Smooth muscle cell (in vitro differentiated cells): ENCODE measurements around the gene C19orf25. TPM values are rescaled to one million over a fixed set of nuclear protein-coding genes. Genes with fewer than 3 reads are reported as not detected.

ENCODE experiments used
- DNase-seq: peaks from one replicate; lab custom pipeline; 2025; ENCODE audit not compliant: unreplicated experiment; lab: John Stamatoyannopoulos, UW
- H2AFZ ChIP-seq: fragments of 200-600 bp; sonication (generic); 2 replicates; pipeline ENCODE4 v1.6.0; 2016; ENCODE audit warnings: antibody characterized with exemption, low read depth, mild to moderate bottlenecking
- H3F3A ChIP-seq: fragments of 200-600 bp; sonication (generic); 2 replicates; pipeline ENCODE4 v1.6.0; 2017; ENCODE audit warnings: antibody characterized with exemption, low read depth
- H3K27ac ChIP-seq: fragments of 200-600 bp; sonication (generic); 2 replicates; pipeline ENCODE4 v1.5.1; 2016; ENCODE audit warnings: low read depth, mild to moderate bottlenecking
- H3K27me3 ChIP-seq: fragments of 200-600 bp; sonication (generic); 2 replicates; pipeline ENCODE4 v1.6.1; 2016; ENCODE audit warnings: low read depth, mild to moderate bottlenecking
- H3K36me3 ChIP-seq: fragments of 200-600 bp; sonication (generic); 2 replicates; pipeline ENCODE4 v1.5.1; 2016; ENCODE audit warnings: low read depth
- H3K4me1 ChIP-seq: fragments of 200-600 bp; sonication (generic); 2 replicates; pipeline ENCODE4 v1.5.1; 2016; ENCODE audit warnings: low read depth
- H3K4me2 ChIP-seq: fragments of 200-600 bp; sonication (generic); 2 replicates; pipeline ENCODE4 v1.6.0; 2016; ENCODE audit warnings: mild to moderate bottlenecking
- H3K4me3 ChIP-seq: fragments of 200-600 bp; sonication (generic); 2 replicates; pipeline ENCODE4 v1.5.1; 2016; ENCODE audit warnings: mild to moderate bottlenecking
- H3K79me2 ChIP-seq: fragments of 200-600 bp; sonication (generic); 2 replicates; pipeline ENCODE4 v1.6.0; 2016; ENCODE audit warnings: low read depth, mild to moderate bottlenecking
- H3K9ac ChIP-seq: fragments of 200-600 bp; sonication (generic); 2 replicates; pipeline ENCODE4 v1.6.0; 2016; ENCODE audit warnings: low read depth
- H3K9me3 ChIP-seq: fragments of 200-600 bp; sonication (generic); replicated peaks from 2 replicates; pipeline ENCODE4 v1.5.1; 2016; ENCODE audit warnings: low read depth
- H4K20me1 ChIP-seq: fragments of 200-600 bp; sonication (generic); 2 replicates; pipeline ENCODE4 v1.6.0; 2016; ENCODE audit warnings: low read depth
- CTCF ChIP-seq: fragments of 200-600 bp; sonication (generic); IDR thresholded peaks from 2 replicates; pipeline ENCODE4 v1.5.1; 2017; ENCODE audit warnings: borderline replicate concordance, mild to moderate bottlenecking, antibody characterized with exemption; ENCODE audit not compliant: insufficient read depth, poor library complexity, severe bottlenecking
- whole genome bisulfite sequencing: methylation state at CpG from one replicate; pipeline ENCODE4 v1.1.7; 2016; ENCODE audit warnings: low lambda C conversion rate; 5-methylcytosine and 5-hydroxymethylcytosine counted together
- polyA plus RNA-seq: library from polyadenylated mRNA; unstranded; fragments of >200 nt; fragmentation: Nextera tagmentation; extraction: Ambion mirVana; gene quantifications from 2 replicates; pipeline ENCODE4 v1.2.1, GENCODE V29; 2016
- total RNA-seq: library from RNA; depleted of rRNA; stranded (reverse); fragments of >200 nt; gene quantifications from 2 replicates; pipeline ENCODE4 v1.2.3, GENCODE V29; 2014

C19orf25 gene
- total and polyA plus RNA-seq, 2 experiments from 2014 or later = 15.2 to 27.9 TPM

- Histone ChIP-seq H3K9ac (no peak overlapping the region), H3F3A (no peaks in the 10 kb centered on the region), H4K20me1 (peaks cover 80% of the 10 kb centered on the region), H3K27me3 (peaks cover 27% of the 10 kb centered on the region), H3K4me2 (no peak overlapping the region), H3K36me3 (no peaks in the 10 kb centered on the region), H2AFZ (no peak overlapping the region), H3K4me1 (peaks cover 6% of the 10 kb centered on the region), H3K4me3 (no peak overlapping the region), H3K9me3 (no peaks in the 10 kb centered on the region), H3K79me2 (no peaks in the 10 kb centered on the region), H3K27ac (no peak overlapping the region)
- no peak for TF ChIP-seq CTCF
- no peak for DNase-seq
- whole genome bisulfite sequencing = 93% methylated on average over 23 of the region's 24 CpGs
Observed at GRCh38 chr19:1461862-1462261, 17.2 kb downstream of the C19orf25 start.

GRCh38 chr19:1460033-1460995, 18.7 kb downstream of the C19orf25 start:
- Histone ChIP-seq H3K9me3 (no peaks in the 10 kb centered on the region), H3K4me1 (no peaks in the 10 kb centered on the region), H3K4me3 (no peak overlapping the region), H3K4me2 (no peak overlapping the region), H3K79me2 (no peaks in the 10 kb centered on the region), H3K36me3 (no peaks in the 10 kb centered on the region), H4K20me1 (peaks cover 64% of the 10 kb centered on the region), H3K27ac (no peak overlapping the region), H3K9ac (no peak overlapping the region), H3F3A (no peaks in the 10 kb centered on the region), H3K27me3 (peaks cover 20% of the 10 kb centered on the region), H2AFZ (no peak overlapping the region)
- no peak for DNase-seq
- WGBS = 94% methylated on average over 35 of the region's 36 CpGs
- TF ChIP-seq CTCF = no peak

- Histone ChIP-seq H2AFZ (no peak overlapping the region), H3K36me3 (no peaks in the 10 kb centered on the region), H3K79me2 (no peaks in the 10 kb centered on the region), H3F3A (no peaks in the 10 kb centered on the region), H3K9me3 (no peaks in the 10 kb centered on the region), H3K27me3 (peaks cover 22% of the 10 kb centered on the region), H3K27ac (no peak overlapping the region), H3K4me3 (no peak overlapping the region), H3K4me1 (no peaks in the 10 kb centered on the region), H4K20me1 (peaks cover 56% of the 10 kb centered on the region), H3K4me2 (no peak overlapping the region), H3K9ac (no peak overlapping the region)
- no peak for TF ChIP-seq CTCF
- 82% methylated on average over 9 of the region's 9 CpGs for WGBS
- DNase-seq = no peak
Observed at GRCh38 chr19:1459479-1459878, 19.5 kb downstream of the C19orf25 start.
